Neural crest cell (in vitro differentiated cells): ENCODE measurements around the gene PPM1L. TPM values are rescaled to one million over a fixed set of nuclear protein-coding genes. Genes with fewer than 3 reads are reported as not detected.

ENCODE experiments used
- DNase-seq: peaks from one replicate; pipeline ENCODE4 v3.0.0; 2021; ENCODE audit warnings: low read depth, mixed read lengths, low spot score
- H3K27ac Mint-ChIP-seq: one replicate; pipeline ENCODE4 v1.8.0; 2021; ENCODE audit warnings: mild to moderate bottlenecking, mixed read lengths; ENCODE audit not compliant: unreplicated experiment
- H3K27me3 Mint-ChIP-seq: 2 replicates; pipeline ENCODE4 v1.8.0; 2021; ENCODE audit warnings: low read depth, mild to moderate bottlenecking, mixed read lengths
- H3K36me3 Mint-ChIP-seq: 2 replicates; pipeline ENCODE4 v1.8.0; 2021; ENCODE audit warnings: low read depth, mild to moderate bottlenecking, mixed read lengths
- H3K4me1 Mint-ChIP-seq: 2 replicates; pipeline ENCODE4 v1.8.0; 2021; ENCODE audit warnings: mixed read lengths
- H3K4me3 Mint-ChIP-seq: one replicate; pipeline ENCODE4 v1.8.0; 2021; ENCODE audit warnings: mild to moderate bottlenecking, mixed read lengths
- H3K9me3 Mint-ChIP-seq: 2 replicates; pipeline ENCODE4 v1.8.0; 2021; ENCODE audit warnings: mixed read lengths
- CTCF ChIP-seq: fragments of 200-600 bp; sonication (generic); conservative IDR thresholded peaks from 2 replicates; pipeline ENCODE4 v1.5.0; 2021; ENCODE audit warnings: antibody characterized with exemption, mild to moderate bottlenecking
- total RNA-seq: library from RNA; stranded (reverse); gene quantifications from 2 replicates; pipeline ENCODE4 v1.2.1, GENCODE V29; 2021

Gene PPM1L
- total RNA-seq, 1 donor from 2014 or later, result 34.3 TPM

- Mint-ChIP-seq H3K4me1 (peaks cover 8% of the 10 kb centered on the region), H3K27me3 (no peaks in the 10 kb centered on the region), H3K9me3 (peaks cover 6% of the 10 kb centered on the region), H3K27ac (no peak overlapping the region), H3K36me3 (peaks cover 6% of the 10 kb centered on the region), H3K4me3 (no peak overlapping the region)
- no peak for TF ChIP-seq CTCF
- no peak for DNase-seq
Observed at GRCh38 chr3:160987982-160988964, 232.2 kb downstream of the PPM1L start.

- H3K4me3 Mint-ChIP-seq, result no peak overlapping the region
- H3K36me3 Mint-ChIP-seq, result peaks cover 5% of the 10 kb centered on the region
- H3K27me3 Mint-ChIP-seq, result no peaks in the 10 kb centered on the region
- DNase-seq, result no peak
- no peak for TF ChIP-seq CTCF
- H3K9me3 Mint-ChIP-seq, result peaks cover under 1% of the 10 kb centered on the region
- H3K27ac Mint-ChIP-seq, result no peak overlapping the region
- no peaks in the 10 kb centered on the region for H3K4me1 Mint-ChIP-seq
Observed at GRCh38 chr3:160990446-160990845, 234.4 kb downstream of the PPM1L start.

- H3K27ac Mint-ChIP-seq, result no peak overlapping the region
- no peaks in the 10 kb centered on the region for H3K27me3 Mint-ChIP-seq
- H3K4me3 Mint-ChIP-seq, result no peak overlapping the region
- peaks cover 8% of the 10 kb centered on the region for H3K9me3 Mint-ChIP-seq
- TF ChIP-seq CTCF, result no peak
- peaks cover 9% of the 10 kb centered on the region for H3K36me3 Mint-ChIP-seq
- DNase-seq, result no peak
- no peaks in the 10 kb centered on the region for H3K4me1 Mint-ChIP-seq
Observed at GRCh38 chr3:160992712-160993111, 236.7 kb downstream of the PPM1L start.

- DNase-seq, result no peak
- Mint-ChIP-seq H3K4me1 (peaks cover 5% of the 10 kb centered on the region), H3K36me3 (peaks cover 12% of the 10 kb centered on the region), H3K27me3 (no peaks in the 10 kb centered on the region), H3K27ac (no peak overlapping the region), H3K4me3 (no peak overlapping the region), H3K9me3 (peaks cover 8% of the 10 kb centered on the region)
- TF ChIP-seq CTCF, result no peak
Observed at GRCh38 chr3:160996811-160997210, 240.8 kb downstream of the PPM1L start.

GRCh38 chr3:160998581-160998980 lies 242.6 kb downstream of the PPM1L start:
- no peak for TF ChIP-seq CTCF
- Mint-ChIP-seq H3K27me3 (no peaks in the 10 kb centered on the region), H3K27ac (no peak overlapping the region), H3K36me3 (peaks cover 12% of the 10 kb centered on the region), H3K4me3 (no peak overlapping the region), H3K4me1 (peaks cover 5% of the 10 kb centered on the region), H3K9me3 (peaks cover 8% of the 10 kb centered on the region)
- DNase-seq, result no peak
